VCaP (cell line): ENCODE data around the gene FAM171A1.
"Not testable (repeated sequence)": the region's sequence is repeated elsewhere in the genome, so short reads cannot be mapped to it uniquely, and the experiment has no call there.

ENCODE experiments used
- H3K27ac ChIP-seq: fragments of 450-650 bp; 2 replicates; pipeline ENCODE4 v1.5.1; 2017
- TF ChIP-seq, protein P1 (sequence below): fragments of 450-650 bp; conservative IDR thresholded peaks from 2 replicates; pipeline ENCODE4 v1.5.1; 2017; ENCODE audit warnings: mild to moderate bottlenecking, moderate library complexity

FAM171A1 gene

DNA sequence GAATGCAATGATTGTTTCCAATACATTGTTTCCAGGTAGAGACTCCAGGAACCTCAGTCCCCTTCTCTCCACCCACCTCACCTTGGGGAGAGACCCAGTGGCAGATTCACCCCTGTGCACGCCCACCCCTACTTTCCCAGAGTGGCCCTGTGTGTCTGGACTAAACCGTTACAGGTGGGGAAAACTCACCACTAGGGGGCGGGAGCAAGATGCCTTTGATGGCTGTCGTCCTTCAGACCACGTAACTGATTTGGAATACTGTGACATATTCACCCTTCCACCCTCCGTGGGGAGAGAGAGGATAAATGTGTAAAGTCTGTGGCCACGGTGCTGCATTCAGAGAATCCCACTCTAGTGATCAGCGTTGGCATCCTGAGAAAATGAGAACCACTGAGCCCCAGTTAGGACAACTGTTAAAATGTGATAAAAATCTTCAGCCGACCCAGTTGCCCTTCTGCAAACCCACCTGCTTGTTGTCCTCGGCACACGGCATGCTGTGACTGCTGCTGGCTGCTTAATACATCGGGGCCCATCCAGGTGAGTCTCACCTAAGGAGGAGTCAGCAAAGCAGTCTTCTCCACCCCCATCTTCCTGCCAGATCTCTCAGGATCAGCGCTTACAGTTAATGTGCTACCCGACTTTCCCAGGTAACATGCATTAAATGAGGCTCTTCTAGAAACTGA, 161.1 kb downstream of the FAM171A1 start:
- no peak overlapping the region for H3K27ac ChIP-seq
- TF ChIP-seq, protein P1, sequence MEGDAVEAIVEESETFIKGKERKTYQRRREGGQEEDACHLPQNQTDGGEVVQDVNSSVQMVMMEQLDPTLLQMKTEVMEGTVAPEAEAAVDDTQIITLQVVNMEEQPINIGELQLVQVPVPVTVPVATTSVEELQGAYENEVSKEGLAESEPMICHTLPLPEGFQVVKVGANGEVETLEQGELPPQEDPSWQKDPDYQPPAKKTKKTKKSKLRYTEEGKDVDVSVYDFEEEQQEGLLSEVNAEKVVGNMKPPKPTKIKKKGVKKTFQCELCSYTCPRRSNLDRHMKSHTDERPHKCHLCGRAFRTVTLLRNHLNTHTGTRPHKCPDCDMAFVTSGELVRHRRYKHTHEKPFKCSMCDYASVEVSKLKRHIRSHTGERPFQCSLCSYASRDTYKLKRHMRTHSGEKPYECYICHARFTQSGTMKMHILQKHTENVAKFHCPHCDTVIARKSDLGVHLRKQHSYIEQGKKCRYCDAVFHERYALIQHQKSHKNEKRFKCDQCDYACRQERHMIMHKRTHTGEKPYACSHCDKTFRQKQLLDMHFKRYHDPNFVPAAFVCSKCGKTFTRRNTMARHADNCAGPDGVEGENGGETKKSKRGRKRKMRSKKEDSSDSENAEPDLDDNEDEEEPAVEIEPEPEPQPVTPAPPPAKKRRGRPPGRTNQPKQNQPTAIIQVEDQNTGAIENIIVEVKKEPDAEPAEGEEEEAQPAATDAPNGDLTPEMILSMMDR: peak; percentile 91

DNA sequence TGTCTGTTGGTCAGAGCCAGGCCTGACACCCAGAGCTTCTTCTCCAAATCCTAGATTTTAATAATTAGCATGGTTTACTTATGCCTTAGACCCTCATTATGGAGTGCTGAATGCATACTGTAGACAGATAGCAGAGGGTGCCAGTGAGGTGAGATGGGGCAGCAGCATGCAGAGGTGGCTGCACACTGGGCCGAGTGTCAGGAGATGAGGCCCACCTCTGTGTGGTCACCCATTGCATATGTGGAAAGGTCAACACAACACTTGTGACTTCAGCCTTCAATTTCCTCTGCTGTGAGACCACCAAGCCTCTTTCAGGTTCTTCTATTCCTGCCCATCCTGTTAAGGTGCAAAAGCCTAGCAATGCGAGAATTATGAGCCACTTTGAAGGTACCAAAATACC, 162.9 kb downstream of the FAM171A1 start:
- no peak overlapping the region for H3K27ac ChIP-seq
- TF ChIP-seq, protein P1: no peak

DNA sequence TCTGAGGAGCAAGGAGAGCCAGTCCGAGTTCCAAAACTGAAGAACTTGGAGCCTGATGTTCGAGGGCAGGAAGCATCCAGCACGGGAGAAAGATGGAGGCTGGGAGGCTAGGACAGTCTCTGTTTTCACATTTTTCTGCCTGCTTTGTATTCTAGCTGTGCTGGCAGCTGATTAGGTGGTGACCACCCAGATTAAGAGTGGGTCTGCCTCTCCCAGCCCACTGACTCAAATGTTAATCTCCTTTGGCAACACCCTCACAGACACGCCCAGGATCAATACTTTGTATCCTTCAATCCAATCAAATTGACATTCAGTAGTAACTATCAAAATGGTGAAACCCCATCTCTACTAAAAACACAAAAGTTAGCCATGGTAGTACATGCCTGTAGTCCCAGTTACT, 163.7 kb downstream of the FAM171A1 start:
- not testable (repeated sequence) for H3K27ac ChIP-seq

DNA sequence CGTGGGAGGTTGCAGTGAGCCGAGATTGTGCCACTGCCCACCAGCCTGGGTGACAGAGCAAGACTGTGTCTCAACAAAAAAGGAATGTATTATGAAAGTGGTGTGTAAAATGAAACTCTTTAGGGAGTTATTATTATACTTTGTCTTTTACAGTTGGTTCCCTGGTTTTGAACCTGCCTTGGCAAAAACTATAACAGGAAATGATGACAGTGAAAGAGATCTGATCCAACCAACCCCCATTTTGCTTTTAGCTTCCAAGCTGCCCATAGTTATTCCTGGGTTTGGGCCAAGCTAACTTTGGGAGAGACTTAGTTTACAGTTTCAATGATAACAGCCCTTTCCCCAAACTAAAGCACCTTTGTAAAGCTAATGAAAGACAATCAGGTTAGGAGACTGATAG, 168.4 kb downstream of the FAM171A1 start:
- H3K27ac ChIP-seq: no peak overlapping the region
- TF ChIP-seq, protein P1: no peak

DNA sequence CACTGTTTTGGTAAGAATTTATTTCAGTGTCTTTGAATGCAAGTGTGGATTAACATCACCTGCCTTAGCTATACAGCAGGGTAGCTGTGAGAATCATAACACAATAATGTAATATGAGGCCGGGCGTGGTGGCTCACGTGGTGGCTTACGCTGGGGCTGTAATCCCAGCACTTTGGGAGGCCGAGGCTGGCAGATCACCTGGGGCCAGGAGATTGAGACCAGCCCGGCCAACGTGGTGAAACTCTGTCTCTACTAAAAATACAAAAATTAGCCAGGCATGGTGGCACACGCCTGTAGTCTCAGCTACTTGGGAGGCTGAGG, 168.8 kb downstream of the FAM171A1 start:
- H3K27ac ChIP-seq: not testable (repeated sequence)

DNA sequence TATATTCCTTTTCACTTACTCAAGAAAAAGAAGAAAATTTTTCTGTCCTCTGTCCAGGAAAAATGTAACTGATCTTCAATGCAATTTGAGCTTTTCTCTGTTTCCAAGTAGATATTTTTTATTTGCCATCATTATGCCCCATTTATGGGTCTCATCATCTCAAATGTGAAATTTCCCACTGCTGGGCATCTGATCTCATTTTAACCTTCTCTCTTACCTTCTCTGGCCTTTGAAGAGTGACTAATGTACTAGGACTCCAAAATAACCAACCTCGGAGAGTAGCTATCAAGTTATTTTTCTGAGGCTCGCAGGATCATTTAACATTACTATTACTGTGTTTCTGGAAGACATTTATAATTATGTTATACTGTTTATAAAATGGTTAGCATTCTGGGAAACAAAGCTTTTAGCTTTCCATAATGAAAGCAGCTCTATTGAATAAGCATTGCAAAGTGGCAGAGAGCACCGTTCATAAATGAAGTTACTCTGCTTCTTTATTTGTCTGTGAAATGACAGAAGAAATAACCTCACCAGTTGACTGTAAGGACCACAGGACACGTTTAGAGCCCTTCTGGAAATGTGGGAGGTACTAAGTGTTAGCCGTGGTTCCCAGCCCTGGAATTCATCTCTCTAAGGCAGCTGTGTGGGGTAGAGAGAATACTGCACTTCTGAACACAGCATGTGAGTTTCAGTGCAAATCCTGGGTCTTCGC, 169.3 kb downstream of the FAM171A1 start:
- TF ChIP-seq, protein P1: no peak
- no peak overlapping the region for H3K27ac ChIP-seq

DNA sequence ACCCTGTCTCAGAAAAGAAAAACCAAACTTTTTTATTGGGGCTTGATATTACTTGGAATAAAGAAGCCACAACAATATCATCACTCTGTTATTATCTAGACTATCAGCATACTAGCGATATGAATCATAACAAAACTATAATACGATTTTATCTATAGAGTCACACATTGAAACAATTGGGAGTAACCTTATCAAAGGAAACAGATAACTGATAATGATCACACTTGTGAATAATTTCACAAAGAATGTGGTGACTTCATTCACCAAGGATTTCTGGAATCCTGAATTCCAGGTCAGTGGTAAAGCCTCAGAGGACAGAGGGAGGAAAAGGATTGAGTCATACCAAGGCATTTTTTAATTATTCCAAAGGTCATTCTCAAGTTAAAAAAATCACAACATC, 170.5 kb downstream of the FAM171A1 start:
- no peak overlapping the region for H3K27ac ChIP-seq
- TF ChIP-seq, protein P1: no peak

DNA sequence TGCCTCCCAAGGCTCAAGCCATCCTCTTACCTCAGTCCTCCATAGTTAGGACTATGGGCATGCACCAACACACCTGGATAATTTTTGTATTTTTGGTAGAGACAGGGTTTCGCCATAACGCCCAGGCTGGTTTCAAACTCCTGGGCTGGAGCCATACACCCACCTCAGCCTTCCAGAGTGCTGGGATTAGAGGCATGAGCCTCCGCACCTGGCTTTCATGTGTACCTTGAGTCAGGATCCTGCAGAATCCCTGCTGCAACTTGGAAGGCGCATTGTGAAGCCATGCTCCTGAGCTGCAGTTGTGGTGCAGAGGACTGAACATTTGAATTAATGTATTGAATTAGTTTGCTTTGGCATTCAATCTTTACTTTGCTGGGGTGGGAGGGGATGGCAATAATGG, 173.2 kb downstream of the FAM171A1 start:
- H3K27ac ChIP-seq: no peak overlapping the region
- TF ChIP-seq, protein P1: no peak
